SK-N-SH (cell line): ENCODE results near the gene DCDC2B. TPM values are rescaled to one million over a fixed set of nuclear protein-coding genes. Genes with fewer than 3 reads are reported as not detected.

Source experiments
- CTCF ChIA-PET: fragments of 300-600, 350-600 bp; formaldehyde crosslinking; extraction: SDS; loops from one replicate; lab custom pipeline; 2021; lab: Yijun Ruan, JAX
- POLR2A ChIA-PET: fragments of 350-600 bp; sonication (Branson Sonifier 250); formaldehyde crosslinking; extraction: SDS; loops from one replicate; lab custom pipeline; 2020; ENCODE audit warnings: antibody characterized with exemption, inconsistent platforms; lab: Yijun Ruan, JAX
- DNase-seq: peaks from one replicate; pipeline ENCODE4 v3.0.0; 2012
- H2AFZ ChIP-seq: fragments of 200-600 bp; sonication (generic); 2 replicates; pipeline ENCODE4 v1.8.1; 2016; ENCODE audit warnings: antibody characterized with exemption, mild to moderate bottlenecking, low read depth
- H3F3A ChIP-seq: fragments of 200-600 bp; sonication (generic); replicated peaks from 2 replicates; pipeline ENCODE3; 2016; ENCODE audit warnings: antibody characterized with exemption, mild to moderate bottlenecking; ENCODE audit not compliant: insufficient read depth
- H3K27ac ChIP-seq, 2 experiments: fragments of 200-500 bp in 1 of 2; fragments of 200-600 bp in 1 of 2; sonication (Bioruptor generic) in 1 of 2; sonication (generic), shearing (Covaris generic) in 1 of 2; 2 replicates each; pipeline versions ENCODE4 v1.5.1 to v1.6.1; 2014 to 2016; ENCODE audit warnings: low read depth in 2 of 2, inconsistent platforms in 1 of 2, low read length in 1 of 2, mild to moderate bottlenecking in 1 of 2, mixed read lengths in 1 of 2
- H3K27me3 ChIP-seq: fragments of 200-600 bp; sonication (generic), shearing (Covaris generic); 2 replicates; pipeline ENCODE4 v1.6.1; 2016; ENCODE audit warnings: mixed run types; ENCODE audit not compliant: insufficient read depth
- H3K36me3 ChIP-seq, 2 experiments: fragments of 200-500 bp in 1 of 2; fragments of 200-600 bp in 1 of 2; sonication (Bioruptor generic) in 1 of 2; sonication (generic) in 1 of 2; replicated peaks in 1 of 2; 2 replicates each; pipeline versions ENCODE3 to v1.5.1; 2014 to 2016; ENCODE audit warnings: low read length in 1 of 2, mild to moderate bottlenecking in 1 of 2; ENCODE audit not compliant: insufficient read depth in 2 of 2, control insufficient read depth in 1 of 2
- H3K4me1 ChIP-seq, 2 experiments: fragments of 200-500 bp in 1 of 2; fragments of 200-600 bp in 1 of 2; sonication (Bioruptor generic) in 1 of 2; sonication (generic), shearing (Covaris generic) in 1 of 2; 2 replicates each; pipeline versions ENCODE4 v1.5.1 to v1.6.1; 2014 to 2016; ENCODE audit warnings: low read depth in 1 of 2, low read length in 1 of 2, mixed run types in 1 of 2; ENCODE audit not compliant: insufficient read depth in 2 of 2, control insufficient read depth in 1 of 2
- H3K4me2 ChIP-seq: fragments of 200-600 bp; sonication (generic), shearing (Covaris generic); 2 replicates; pipeline ENCODE4 v1.6.1; 2017; ENCODE audit warnings: mixed run types
- H3K4me3 ChIP-seq, 2 experiments: fragments of 200-500 bp in 1 of 2; fragments of 200-600 bp in 1 of 2; sonication (Bioruptor generic) in 1 of 2; sonication (generic), shearing (Covaris generic) in 1 of 2; 2 replicates each; pipeline versions ENCODE4 v1.5.1 to v1.8.1; 2014 to 2016; ENCODE audit warnings: low read depth in 2 of 2, inconsistent platforms in 1 of 2, low read length in 1 of 2, mild to moderate bottlenecking in 1 of 2, mixed read lengths in 1 of 2, moderate library complexity in 1 of 2
- H3K79me2 ChIP-seq: fragments of 200-600 bp; sonication (generic); 2 replicates; pipeline ENCODE4 v1.8.1; 2017; ENCODE audit warnings: mild to moderate bottlenecking; ENCODE audit not compliant: insufficient read depth
- H3K9ac ChIP-seq: fragments of 200-600 bp; sonication (generic); 2 replicates; pipeline ENCODE4 v1.6.1; 2017; ENCODE audit warnings: mixed run types
- H3K9me2 ChIP-seq: fragments of 200-600 bp; sonication (generic); 2 replicates; pipeline ENCODE4 v1.6.1; 2017; ENCODE audit warnings: mixed run types
- H3K9me3 ChIP-seq: fragments of 200-600 bp; sonication (generic); 2 replicates; pipeline ENCODE4 v1.6.1; 2017; ENCODE audit warnings: mixed run types, mild to moderate bottlenecking, moderate library complexity
- H4K20me1 ChIP-seq: fragments of 200-600 bp; sonication (generic); 2 replicates; pipeline ENCODE4 v1.6.1; 2017; ENCODE audit warnings: mild to moderate bottlenecking, mixed run types; ENCODE audit not compliant: insufficient read depth
- ELF1 ChIP-seq: IDR thresholded peaks from 2 replicates; pipeline ENCODE4 v1.4.0; 2012
- GATA2 ChIP-seq: sonication (generic); formaldehyde crosslinking; IDR thresholded peaks from 2 replicates; pipeline ENCODE4 v1.5.0; 2020; ENCODE audit warnings: mild to moderate bottlenecking, missing genetic modification reagents
- JUND ChIP-seq: IDR thresholded peaks from 2 replicates; pipeline ENCODE4 v1.4.0; 2012
- MEF2A ChIP-seq: IDR thresholded peaks from 2 replicates; pipeline ENCODE4 v1.4.0; 2012; ENCODE audit warnings: low read depth, borderline replicate concordance
- MXI1 ChIP-seq: IDR thresholded peaks from 2 replicates; pipeline ENCODE4 v1.6.1; 2012; ENCODE audit warnings: mild to moderate bottlenecking, low read depth, low read length, improper control_type of control experiment
- POLR2AphosphoS5 ChIP-seq: IDR thresholded peaks from 2 replicates; pipeline ENCODE4 v1.6.1; 2012; ENCODE audit warnings: low read depth, low read length
- RAD21 ChIP-seq: IDR thresholded peaks from 2 replicates; pipeline ENCODE4 v1.6.1; 2012; ENCODE audit warnings: mild to moderate bottlenecking, low read length
- RXRA ChIP-seq: IDR thresholded peaks from 2 replicates; pipeline ENCODE4 v1.4.0; 2012; ENCODE audit warnings: low read depth, mild to moderate bottlenecking, borderline replicate concordance
- SIN3A ChIP-seq: IDR thresholded peaks from 2 replicates; pipeline ENCODE4 v1.6.1; 2012; ENCODE audit warnings: low read depth, mild to moderate bottlenecking, low read length, moderate library complexity, borderline replicate concordance
- TAF1 ChIP-seq: IDR thresholded peaks from 2 replicates; pipeline ENCODE4 v1.6.1; 2012; ENCODE audit warnings: low read depth, mild to moderate bottlenecking, low read length, moderate library complexity, borderline replicate concordance
- TEAD4 ChIP-seq: IDR thresholded peaks from 2 replicates; pipeline ENCODE4 v1.4.0; 2012; ENCODE audit warnings: mild to moderate bottlenecking, borderline replicate concordance; ENCODE audit not compliant: insufficient read depth
- YY1 ChIP-seq: IDR thresholded peaks from 2 replicates; pipeline ENCODE4 v1.4.0; 2012; ENCODE audit warnings: low read depth, mild to moderate bottlenecking
- WGBS: methylation state at CpG from one replicate; pipeline ENCODE4 v1.1.6; 2017; ENCODE audit warnings: low lambda C conversion rate; 5-methylcytosine and 5-hydroxymethylcytosine counted together
- polyA plus RNA-seq, 3 experiments: library from polyadenylated mRNA; depleted of rRNA; stranded (reverse); fragments of >200 nt; gene quantifications; 2 replicates each; pipeline ENCODE4 v1.2.3, GENCODE V29; 2012
- TF ChIP-seq, protein P1 (sequence below): IDR thresholded peaks from 2 replicates; pipeline ENCODE4 v1.4.0; 2012; ENCODE audit warnings: low read depth, borderline replicate concordance
- TF ChIP-seq, protein P2 (sequence below): IDR thresholded peaks from 2 replicates; pipeline ENCODE4 v1.4.0; 2012; ENCODE audit warnings: low read depth
- TF ChIP-seq, protein P3 (sequence below): IDR thresholded peaks from 2 replicates; pipeline ENCODE4 v1.4.0; 2012; ENCODE audit warnings: low read depth, borderline replicate concordance

The DCDC2B gene
- polyA plus RNA-seq, 1 of the 3 experiments (the other 2 are of a cell fraction), result not detected

DNA sequence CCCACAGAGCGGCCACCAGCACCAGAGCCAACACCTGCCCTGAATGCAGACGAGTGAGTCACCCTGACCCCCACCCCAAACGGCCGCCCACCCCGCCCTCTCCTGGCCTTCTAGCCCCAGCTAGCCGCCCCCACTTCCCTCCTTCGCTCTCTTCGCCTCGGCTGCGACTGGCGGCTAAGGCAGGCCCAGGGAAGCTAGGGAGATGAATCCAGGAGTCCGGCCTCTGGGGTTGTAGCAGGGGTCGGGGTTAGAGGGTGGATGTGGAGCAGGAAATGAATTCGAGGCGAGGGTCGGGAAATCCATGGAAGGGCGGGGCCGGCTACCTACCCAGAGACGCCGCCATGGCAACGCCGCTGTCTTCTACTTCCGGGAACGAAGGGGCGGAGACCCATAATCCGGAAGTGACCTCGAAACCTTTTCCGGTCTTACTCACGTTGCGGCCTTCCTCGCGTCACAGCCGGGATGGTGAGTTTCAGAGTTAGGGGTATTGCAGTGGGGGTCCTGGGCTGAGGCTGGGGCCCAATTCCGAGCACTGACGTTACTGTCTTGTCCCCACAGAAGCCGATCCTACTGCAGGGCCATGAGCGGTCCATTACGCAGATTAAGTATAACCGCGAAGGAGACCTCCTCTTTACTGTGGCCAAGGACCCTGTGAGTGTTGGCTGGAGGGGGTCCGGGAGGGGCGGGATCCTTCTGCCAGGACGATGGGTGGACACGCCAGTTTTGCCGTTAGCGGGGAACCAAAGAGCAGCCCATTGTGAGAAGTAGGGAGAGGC is 13.3 kb downstream of the DCDC2B start, which contains the start of the genes EIF3I and TMEM234 (continued):
- TF ChIP-seq JUND (no peak), RXRA (no peak), MEF2A (no peak), MXI1 (peak; percentile 93), YY1 (peak; percentile 78; the same call in 1 of the 2 replicates), TAF1 (peak; percentile 62; the same call in 1 of the 2 replicates), GATA2 (CRISPR knock-in tag) (no peak), SIN3A (peak; percentile 45; the same call in 1 of the 2 replicates), POLR2AphosphoS5 (peak; percentile 95), ELF1 (peak; percentile 94)
- TF ChIP-seq, protein P1, sequence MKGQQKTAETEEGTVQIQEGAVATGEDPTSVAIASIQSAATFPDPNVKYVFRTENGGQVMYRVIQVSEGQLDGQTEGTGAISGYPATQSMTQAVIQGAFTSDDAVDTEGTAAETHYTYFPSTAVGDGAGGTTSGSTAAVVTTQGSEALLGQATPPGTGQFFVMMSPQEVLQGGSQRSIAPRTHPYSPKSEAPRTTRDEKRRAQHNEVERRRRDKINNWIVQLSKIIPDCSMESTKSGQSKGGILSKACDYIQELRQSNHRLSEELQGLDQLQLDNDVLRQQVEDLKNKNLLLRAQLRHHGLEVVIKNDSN, result no peak
- TF ChIP-seq, protein P2, sequence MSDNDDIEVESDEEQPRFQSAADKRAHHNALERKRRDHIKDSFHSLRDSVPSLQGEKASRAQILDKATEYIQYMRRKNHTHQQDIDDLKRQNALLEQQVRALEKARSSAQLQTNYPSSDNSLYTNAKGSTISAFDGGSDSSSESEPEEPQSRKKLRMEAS, result peak; percentile 97

DNA sequence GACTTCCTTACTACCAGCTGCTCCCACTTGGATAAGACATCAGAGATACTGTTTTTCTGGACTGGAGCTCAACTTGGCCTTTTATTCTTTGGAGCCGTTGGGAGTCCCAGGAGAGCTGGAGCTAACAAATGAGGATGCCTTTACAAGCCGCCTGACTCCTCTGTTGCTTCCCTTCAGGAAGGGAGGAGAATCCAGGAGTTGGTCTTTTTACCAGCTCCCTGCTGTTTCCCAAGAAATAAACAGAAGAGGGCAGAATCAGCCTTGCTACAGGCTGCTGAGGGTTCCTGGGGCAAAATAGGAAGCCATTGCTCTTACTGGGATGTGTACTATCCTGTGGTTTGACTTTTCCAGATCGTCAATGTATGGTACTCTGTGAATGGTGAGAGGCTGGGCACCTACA is 14.8 kb downstream of the DCDC2B start:
- H3K9me2 ChIP-seq, result no peaks in the 10 kb centered on the region
- ChIA-PET CTCF (interaction anchor here (0.9 to 4.3 kb wide), 3 partner anchors 11 to 25 kb away, joined by 3 to 20 read pairs (median 3); no protein-coding TSS in a partner anchor), POLR2A (no interaction called here)
- no peak overlapping the region for H2AFZ ChIP-seq
- TF ChIP-seq, protein P2, result no peak
- TF ChIP-seq TEAD4 (no peak), RAD21 (0 out of 2 replicates have a peak, but pooled peaks have one; percentile 10), SIN3A (no peak)
- TF ChIP-seq, protein P3, sequence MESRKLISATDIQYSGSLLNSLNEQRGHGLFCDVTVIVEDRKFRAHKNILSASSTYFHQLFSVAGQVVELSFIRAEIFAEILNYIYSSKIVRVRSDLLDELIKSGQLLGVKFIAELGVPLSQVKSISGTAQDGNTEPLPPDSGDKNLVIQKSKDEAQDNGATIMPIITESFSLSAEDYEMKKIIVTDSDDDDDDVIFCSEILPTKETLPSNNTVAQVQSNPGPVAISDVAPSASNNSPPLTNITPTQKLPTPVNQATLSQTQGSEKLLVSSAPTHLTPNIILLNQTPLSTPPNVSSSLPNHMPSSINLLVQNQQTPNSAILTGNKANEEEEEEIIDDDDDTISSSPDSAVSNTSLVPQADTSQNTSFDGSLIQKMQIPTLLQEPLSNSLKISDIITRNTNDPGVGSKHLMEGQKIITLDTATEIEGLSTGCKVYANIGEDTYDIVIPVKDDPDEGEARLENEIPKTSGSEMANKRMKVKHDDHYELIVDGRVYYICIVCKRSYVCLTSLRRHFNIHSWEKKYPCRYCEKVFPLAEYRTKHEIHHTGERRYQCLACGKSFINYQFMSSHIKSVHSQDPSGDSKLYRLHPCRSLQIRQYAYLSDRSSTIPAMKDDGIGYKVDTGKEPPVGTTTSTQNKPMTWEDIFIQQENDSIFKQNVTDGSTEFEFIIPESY, result no peak
- H3K79me2 ChIP-seq, result peaks cover 66% of the 10 kb centered on the region
- no peaks in the 10 kb centered on the region for H3K9me3 ChIP-seq
- peaks cover 8 to 17% of the 10 kb centered on the region in 2 experiments; a peak in 3 of 4 replicates for H3K4me1 ChIP-seq
- WGBS, result 86% methylated on average over 3 of the region's 3 CpGs
- peak overlapping the region; percentile 59 to 79; a peak in 3 of 4 replicates for H3K4me3 ChIP-seq
- peak overlapping the region; percentile 99 for H3K9ac ChIP-seq
- no peaks in the 10 kb centered on the region for H3F3A ChIP-seq
- H3K27ac ChIP-seq, result no peak overlapping the region; a peak in 1 of 4 replicates
- H4K20me1 ChIP-seq, result no peaks in the 10 kb centered on the region
- no peak for DNase-seq
- peaks cover 29 to 47% of the 10 kb centered on the region in 2 experiments for H3K36me3 ChIP-seq
- H3K27me3 ChIP-seq, result no peaks in the 10 kb centered on the region
- peak overlapping the region; percentile 90 for H3K4me2 ChIP-seq
